Measurements from ENCODE around the gene BAIAP3. TPM values are rescaled to one million over a fixed set of nuclear protein-coding genes. Genes with fewer than 3 reads are reported as not detected.

Gene BAIAP3
- total and polyA plus RNA-seq, 2 of the 4 experiments (the other 2 are of a cell fraction): 0.36 to 0.65 TPM

DNA sequence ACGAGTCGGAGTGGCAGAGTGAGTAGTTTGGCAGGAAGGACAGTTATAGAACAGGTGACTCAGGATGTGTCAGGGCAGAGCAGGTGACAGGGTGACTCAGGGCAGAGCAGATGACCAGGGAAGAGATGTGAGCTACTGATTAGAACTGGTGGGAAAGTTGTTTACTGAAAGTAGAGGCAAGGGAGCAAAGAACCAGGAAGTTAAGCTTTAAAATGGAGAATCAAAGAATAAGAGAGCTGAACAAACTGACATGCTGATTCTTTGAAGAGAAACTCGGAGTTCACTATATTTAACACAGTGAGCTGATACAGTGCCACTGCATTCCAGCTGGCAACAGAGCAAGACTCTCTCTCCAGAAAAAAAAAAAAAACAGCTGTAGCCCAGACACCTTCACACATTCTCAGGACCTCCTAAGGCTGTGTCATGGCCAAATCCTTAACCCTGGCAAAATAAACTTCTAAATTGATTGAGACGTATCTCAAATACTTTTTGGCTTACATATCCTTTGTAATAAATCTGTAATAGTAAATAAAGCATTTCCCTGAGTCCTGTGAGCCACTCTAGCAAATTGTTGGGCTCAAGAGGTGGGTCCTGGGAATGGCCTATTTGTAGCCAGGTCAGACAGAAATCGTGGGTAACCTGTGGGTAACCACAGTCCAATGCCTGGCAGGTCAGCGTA is 36.3 kb upstream of the BAIAP3 start:
- Histone ChIP-seq H2BK15ac (ENCODE audit: low read depth, low read length) (no peak overlapping the region), H4K91ac (ENCODE audit: insufficient read depth, low read depth, low read length) (no peak overlapping the region), H3K4me1 (ENCODE audit: control insufficient read depth, insufficient read depth, low read length) (peaks cover 5% of the 10 kb centered on the region; the same call in 1 of the 2 replicates), H3K27me3 (ENCODE audit: control insufficient read depth, insufficient read depth, low read length) (peaks cover 13% of the 10 kb centered on the region), H3K9me3 (ENCODE audit: control insufficient read depth, insufficient read depth, low read length) (no peaks in the 10 kb centered on the region), H3K4ac (ENCODE audit: low read depth, low read length) (no peak overlapping the region), H3K4me2 (ENCODE audit: low read depth, low read length) (peak overlapping the region; percentile 53), H3K4me3 (ENCODE audit: insufficient read depth, low read depth, low read length) (no peak overlapping the region), H3K9ac (ENCODE audit: low read depth, low read length) (no peak overlapping the region), H3K18ac (ENCODE audit: low read depth, low read length) (no peak overlapping the region; the same call in 1 of the 2 replicates), H4K5ac (ENCODE audit: low read depth, low read length) (no peak overlapping the region), H3K9me1 (ENCODE audit: insufficient read depth, low read length) (peaks cover 3% of the 10 kb centered on the region; the same call in 1 of the 2 replicates), H3K79me1 (ENCODE audit: low read depth in 1 of 2, low read length in 2 of 2) (no peaks in the 10 kb centered on the region), H3K14ac (replicated peaks; ENCODE audit: low read depth, low read length) (no peak overlapping the region), H3K27ac (ENCODE audit: insufficient read depth, low read length) (no peak overlapping the region), H2BK20ac (ENCODE audit: low read depth, low read length) (no peak overlapping the region), H2AK9ac (replicated peaks; ENCODE audit: low read depth, low read length, poor library complexity) (no peak overlapping the region), H2BK5ac (ENCODE audit: low read depth, low read length, poor library complexity, severe bottlenecking) (no peak overlapping the region), H2BK120ac (ENCODE audit: low read depth, low read length) (no peak overlapping the region), H4K20me1 (ENCODE audit: insufficient read depth, low read length) (no peaks in the 10 kb centered on the region), H2AK5ac (ENCODE audit: low read depth, low read length) (peak overlapping the region; percentile 28; the same call in 1 of the 2 replicates), H3K23ac (ENCODE audit: low read depth, low read length) (no peak overlapping the region), H2AFZ (replicated peaks; ENCODE audit: low read length, poor library complexity) (peak overlapping the region; percentile 83), H4K8ac (ENCODE audit: low read depth in 2 of 2, low read length in 2 of 2) (peak overlapping the region in 1 of 2 experiments; percentile 17; a peak in 2 of 4 replicates), H3K56ac (ENCODE audit: extremely low read depth, insufficient read depth, low read length) (no peak overlapping the region), H3K36me3 (ENCODE audit: control insufficient read depth, insufficient read depth, low read length) (no peaks in the 10 kb centered on the region)
- dilution Hi-C loops (cut with HindIII; ENCODE audit: low sequenced_read_pairs, unreplicated experiment): no loop called here
- BruUV-seq (replicated peaks): no TSS peak
- ATAC-seq (ENCODE audit: low read depth): peak; percentile 9; the same call in 1 of the 2 replicates
- peak; percentile 81 for DNase-seq
- intact Hi-C loops (cut with micrococcal nuclease): no loop called here
- in situ Hi-C loops (cut with MboI; ENCODE audit: low sequenced_read_pairs): no loop called here
- WGBS, 2 experiments (ENCODE audit: extremely low coverage in 2 of 2, insufficient read length in 1 of 2): 20% methylated on average over 4 of the region's 6 CpGs; no CpG with 5 or more reads in 1 of the 2 experiments
- ChIA-PET POLR2A (ENCODE audit: unreplicated experiment) (no interaction called here), CTCF (no interaction called here)
- TF ChIP-seq MXI1 (IDR thresholded peaks at IDR 0.05; ENCODE audit: borderline replicate concordance, low read depth, low read length): no peak
- 0 out of 2 replicates have a peak, but pooled peaks have one; percentile 32 for TF ChIP-seq BHLHE40 (IDR thresholded peaks at IDR 0.05; ENCODE audit: low read depth, low read length)
- TF ChIP-seq FOS (IDR thresholded peaks at IDR 0.05; ENCODE audit: low read depth, low read length): peak; percentile 67; the same call in 1 of the 2 replicates
- TF ChIP-seq RCOR1 (IDR thresholded peaks at IDR 0.05; ENCODE audit: insufficient replicate concordance, low read length): peak; percentile 52
- peak; percentile 73 for TF ChIP-seq USF2 (IDR thresholded peaks at IDR 0.05; ENCODE audit: low read depth, low read length)
- TF ChIP-seq MAZ (IDR thresholded peaks at IDR 0.05; ENCODE audit: borderline replicate concordance, low read depth, low read length): no peak
- TF ChIP-seq CEBPB (IDR thresholded peaks at IDR 0.05; ENCODE audit: low read depth, low read length): no peak
- TF ChIP-seq, protein P1, sequence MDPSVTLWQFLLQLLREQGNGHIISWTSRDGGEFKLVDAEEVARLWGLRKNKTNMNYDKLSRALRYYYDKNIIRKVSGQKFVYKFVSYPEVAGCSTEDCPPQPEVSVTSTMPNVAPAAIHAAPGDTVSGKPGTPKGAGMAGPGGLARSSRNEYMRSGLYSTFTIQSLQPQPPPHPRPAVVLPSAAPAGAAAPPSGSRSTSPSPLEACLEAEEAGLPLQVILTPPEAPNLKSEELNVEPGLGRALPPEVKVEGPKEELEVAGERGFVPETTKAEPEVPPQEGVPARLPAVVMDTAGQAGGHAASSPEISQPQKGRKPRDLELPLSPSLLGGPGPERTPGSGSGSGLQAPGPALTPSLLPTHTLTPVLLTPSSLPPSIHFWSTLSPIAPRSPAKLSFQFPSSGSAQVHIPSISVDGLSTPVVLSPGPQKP (IDR thresholded peaks at IDR 0.05; ENCODE audit: borderline replicate concordance, low read depth, low read length): no peak
- TF ChIP-seq RFX5 (IDR thresholded peaks at IDR 0.05; ENCODE audit: low read depth, low read length): peak; percentile 19; the same call in 1 of the 2 replicates
- no peak for TF ChIP-seq CHD1 (IDR thresholded peaks at IDR 0.05; ENCODE audit: low read depth, low read length)

All from IMR-90 (cell line).